Activated T-cell treated with anti-CD3 and anti-CD28 coated beads, Interleukin-2, amount 50 U/mL, for 1 hour (primary cell): ENCODE data around the gene NIFK.
A peak's percentile ranks its signal among the peaks of the same experiment; 100 is the strongest.
"Not testable (repeated sequence)": the region's sequence is repeated elsewhere in the genome, so short reads cannot be mapped to it uniquely, and the experiment has no call there.

ENCODE experiments used
- DNase-seq: peaks from one replicate; pipeline ENCODE4 v3.0.0-alpha.2; 2020

Gene NIFK

DNA sequence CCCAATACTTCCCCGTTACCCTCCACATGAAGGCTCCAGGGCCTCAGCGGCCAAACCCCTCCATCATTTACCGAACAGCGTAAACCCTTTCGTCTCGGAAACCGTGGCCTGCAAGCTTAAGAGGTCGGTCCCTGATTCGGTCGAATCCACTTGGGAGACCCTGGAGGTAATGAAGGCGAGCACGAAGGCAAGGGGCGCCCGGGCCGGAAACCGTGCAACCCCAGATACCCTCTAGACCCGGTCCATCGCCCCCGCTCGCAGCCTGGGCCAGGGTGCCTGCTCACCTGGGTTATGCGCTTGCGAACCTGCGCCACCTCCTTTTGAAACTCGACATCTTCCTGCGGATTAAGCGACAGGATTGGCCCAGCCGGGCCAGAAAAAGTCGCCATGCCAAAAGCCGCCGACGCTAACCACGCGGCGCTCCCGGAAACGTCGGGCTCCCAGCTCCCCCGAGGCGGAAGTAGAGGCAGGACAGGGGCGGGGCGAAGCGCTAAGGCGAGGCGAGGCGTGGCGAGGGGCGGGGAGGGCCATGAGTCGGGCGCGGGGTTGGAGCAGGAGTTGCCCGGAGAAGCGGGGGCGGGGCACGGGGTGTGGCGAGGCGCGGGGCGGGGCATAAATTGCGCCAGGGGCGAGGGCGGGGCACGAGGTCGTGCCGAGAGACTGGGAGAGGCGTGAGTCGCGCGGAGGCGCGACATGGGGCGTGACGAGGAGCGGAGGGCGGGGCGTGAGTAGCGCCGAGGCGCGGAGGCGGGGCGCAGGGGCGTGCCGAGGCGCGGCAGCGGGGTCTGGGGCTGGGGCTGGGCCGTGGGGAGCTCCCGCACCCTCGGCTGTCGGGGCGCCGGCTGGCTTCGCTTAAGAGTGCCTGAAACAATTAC, at the start of gene NIFK:
NIFK (minus strand) TSS at position 414 of the 875 bp plus-strand sequence; CDS start at position 389, 25 bp downstream.
- DNase-seq = peak; percentile 100

DNA sequence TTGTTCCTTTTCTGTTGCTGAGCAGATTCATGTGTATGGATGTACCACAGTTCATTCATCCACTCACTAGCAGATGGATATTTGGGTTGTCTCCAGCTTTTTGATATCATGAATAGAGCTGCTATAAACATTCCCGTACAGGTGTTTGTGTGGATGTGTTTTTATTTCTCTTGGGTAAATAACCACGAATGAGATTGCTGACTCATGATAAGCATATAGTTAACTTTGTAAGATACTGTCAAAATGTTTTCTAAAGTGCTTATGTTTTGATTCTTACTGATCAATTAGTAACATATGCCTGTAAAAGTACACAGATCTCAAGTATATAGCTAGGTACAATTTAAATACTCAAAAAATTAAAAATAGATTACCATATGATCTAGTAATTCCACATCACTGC, 46.5 kb upstream of the NIFK start:
- no peak for DNase-seq

GRCh38 chr2:121778741-121779487, 42.2 kb upstream of the NIFK start:
- no peak for DNase-seq

- no peak for DNase-seq
Measured at GRCh38 chr2:121777699-121778058, 41.0 kb upstream of the NIFK start.

GRCh38 chr2:121776885-121777698, 40.4 kb upstream of the NIFK start:
- no peak for DNase-seq

DNA sequence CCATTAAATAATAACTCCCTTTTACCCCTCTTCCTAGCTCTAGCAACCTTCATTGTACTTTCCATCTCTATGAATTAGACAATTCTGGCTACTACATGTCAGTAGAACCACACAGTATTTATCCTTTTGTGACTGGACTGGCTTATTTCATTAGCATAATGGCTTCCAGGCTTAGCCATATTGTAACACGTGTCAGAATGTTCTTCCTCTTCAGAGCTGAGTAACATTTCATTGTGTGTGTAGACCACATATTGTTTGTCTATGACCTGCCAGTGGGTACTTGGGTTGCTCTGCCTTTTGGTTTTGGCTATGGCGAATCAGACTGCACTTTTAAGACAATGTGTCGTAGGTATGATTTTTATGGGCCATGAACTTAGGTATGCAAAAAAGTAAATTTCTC, 39.7 kb upstream of the NIFK start:
- no peak for DNase-seq

- no peak for DNase-seq
Measured at GRCh38 chr2:121774235-121774634, 37.6 kb upstream of the NIFK start.

DNA sequence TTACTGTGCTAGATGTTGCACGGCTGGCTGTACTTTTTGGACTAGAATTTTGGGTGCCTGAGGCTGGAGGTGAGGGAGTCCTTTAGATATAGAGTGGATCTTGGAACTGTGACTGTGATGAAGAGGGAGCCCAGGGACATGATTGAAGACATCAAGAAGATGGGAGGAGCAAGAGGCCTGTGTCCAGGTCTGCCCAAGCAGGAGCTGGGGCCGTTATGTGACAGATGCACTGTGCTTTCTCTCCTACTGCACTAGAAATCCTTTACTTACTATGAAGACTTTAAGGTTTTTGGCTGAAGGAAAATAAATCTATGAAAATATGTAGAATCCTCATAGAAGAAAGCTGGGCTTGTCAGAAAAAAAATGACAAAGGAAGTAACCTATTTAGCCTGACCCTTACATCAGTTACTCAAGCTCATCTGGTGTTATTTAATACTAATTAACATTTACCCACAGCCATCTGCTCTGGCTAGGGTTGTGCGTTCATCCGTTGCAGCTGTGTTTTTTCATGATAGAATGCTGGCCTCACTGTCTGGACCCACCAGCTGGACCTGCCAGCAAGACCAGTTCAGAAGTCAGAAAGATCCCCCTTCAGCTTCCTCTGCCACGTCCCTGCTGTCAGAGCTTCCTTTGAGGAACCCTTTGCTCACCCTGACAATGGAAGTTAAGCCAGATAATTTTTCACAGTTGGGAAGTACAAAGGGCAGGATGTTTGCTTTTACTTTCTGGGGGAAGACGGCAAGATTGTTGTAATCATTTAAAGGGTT, 35.5 kb upstream of the NIFK start:
- DNase-seq = no peak

GRCh38 chr2:121768143-121768755, 31.6 kb upstream of the NIFK start:
- DNase-seq = no peak

- no peak for DNase-seq
Measured at GRCh38 chr2:121766624-121767023, 29.9 kb upstream of the NIFK start.

- DNase-seq = no peak
Measured at GRCh38 chr2:121764681-121765228, 28.1 kb upstream of the NIFK start.

DNA sequence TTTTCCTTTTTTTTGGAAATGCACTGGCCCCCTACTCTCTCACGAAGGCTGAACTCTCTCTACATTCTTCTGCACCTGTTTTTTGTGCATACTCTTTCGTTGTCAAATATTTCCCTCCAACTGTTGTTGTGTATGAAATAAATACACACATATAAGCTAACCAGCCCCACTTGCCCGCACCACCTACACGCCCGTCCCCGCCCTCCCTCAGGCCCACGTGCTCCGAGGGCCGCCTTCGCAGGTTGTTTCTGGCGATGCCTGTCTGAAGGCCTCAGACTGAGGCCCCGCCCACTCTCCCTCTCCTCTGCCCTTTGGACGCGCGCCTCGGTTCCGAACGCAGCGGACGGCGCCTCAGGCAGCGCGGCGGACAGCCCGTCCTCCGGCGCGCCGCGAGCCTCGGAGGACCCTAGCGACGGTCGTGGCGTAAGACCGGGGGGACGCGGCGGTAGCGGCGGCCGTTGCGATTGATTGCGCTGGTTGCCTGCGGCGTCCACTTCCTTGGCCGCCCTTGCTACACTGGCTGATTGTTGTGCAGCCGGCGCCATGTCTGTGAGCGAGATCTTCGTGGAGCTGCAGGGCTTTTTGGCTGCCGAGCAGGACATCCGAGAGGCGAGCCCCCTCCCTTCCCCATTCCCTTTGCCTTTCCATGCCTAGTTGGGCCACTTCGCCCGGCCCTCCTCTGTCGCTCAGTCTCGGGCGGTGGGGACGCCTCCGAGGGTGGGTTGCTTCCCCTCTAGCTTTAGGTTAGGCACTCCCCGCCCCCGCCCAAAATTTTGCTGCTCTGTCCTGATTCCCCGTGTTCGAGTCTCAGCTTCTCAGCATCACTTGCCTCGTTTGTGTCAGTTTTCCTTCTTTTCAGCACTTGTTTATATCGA, 18.8 kb upstream of the NIFK start, which contains the start of gene TSN:
TSN (plus strand) TSS at position 415 of the 875 bp plus-strand sequence; CDS start at position 544, 129 bp downstream.
- DNase-seq = peak; percentile 96

GRCh38 chr2:121754851-121755236, 18.2 kb upstream of the NIFK start:
- no peak for DNase-seq

DNA sequence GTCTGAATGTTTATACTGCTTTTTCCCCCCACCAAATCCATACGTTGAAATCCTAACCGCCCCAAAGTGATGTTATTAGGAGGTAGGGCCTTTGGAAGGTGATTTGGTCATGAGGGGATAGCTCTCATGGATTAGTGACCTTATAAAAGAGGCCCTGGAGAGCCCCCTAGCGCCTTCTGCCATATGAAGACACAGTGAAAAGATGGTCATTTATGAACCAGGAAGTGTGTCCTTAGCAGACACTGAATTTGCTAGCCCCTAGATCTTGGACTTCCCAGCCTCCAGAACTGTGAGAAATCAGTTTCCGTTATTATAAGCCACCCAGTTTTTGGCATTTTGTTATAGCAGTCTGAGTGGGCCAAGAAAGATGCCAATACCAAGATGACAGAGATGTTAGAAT, 11.5 kb upstream of the NIFK start:
- no peak for DNase-seq

GRCh38 chr2:121746071-121746578, 9.4 kb upstream of the NIFK start:
- no peak for DNase-seq

DNA sequence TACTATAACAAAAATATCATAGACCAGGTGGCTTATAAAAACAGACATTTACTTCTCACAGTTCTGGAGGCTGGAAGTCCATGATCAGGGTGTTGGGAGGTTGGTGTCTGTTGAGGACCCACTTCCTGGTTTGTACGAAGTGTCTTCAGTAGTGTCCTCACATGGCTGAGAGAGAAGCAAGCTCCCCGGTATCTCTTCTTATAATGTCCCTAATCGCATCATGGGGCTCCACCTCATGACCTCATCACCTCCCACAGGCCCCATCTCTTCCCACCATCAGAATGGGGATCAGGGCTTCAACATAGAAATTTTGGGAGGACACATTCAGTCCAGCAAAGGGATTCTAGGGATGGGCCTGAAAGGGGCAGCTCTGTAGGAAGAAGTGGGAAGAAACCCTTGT, 4.8 kb upstream of the NIFK start:
- DNase-seq = no peak

DNA sequence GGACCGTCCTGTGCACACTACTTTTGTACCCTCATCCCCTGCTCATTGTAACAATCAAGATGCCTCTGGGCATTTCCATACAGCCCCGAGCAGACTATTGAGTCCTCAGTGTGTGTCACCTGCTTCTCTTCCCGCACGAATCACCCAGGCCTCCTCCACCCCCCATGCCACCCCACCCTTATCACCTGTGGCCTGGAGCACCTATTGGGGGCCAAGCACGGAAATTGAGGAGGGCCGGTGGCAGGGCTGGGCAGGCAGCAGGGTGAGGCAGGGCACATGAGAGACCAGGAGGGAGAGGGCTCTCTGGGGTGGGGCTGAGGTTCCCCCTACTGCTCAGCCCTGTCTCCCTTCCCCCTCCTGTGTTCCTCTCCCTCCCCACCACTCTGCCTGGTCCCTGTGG, 4.3 kb upstream of the NIFK start:
- DNase-seq = no peak

DNA sequence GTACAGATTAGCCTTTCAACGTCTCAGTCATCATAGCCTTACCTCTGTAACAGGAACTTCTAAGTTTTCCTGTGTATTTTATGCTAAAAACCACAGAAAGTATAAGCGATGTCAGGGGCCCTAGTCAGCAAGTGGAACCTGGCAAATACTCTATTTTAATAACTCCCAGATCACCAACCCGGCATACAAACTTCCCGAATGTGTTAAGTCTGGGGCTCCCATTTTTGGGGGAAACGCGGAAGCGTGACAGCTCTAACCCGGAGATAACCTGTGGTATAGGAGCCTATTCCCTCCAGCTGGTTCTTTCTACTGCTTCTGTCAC, 574 bp downstream of the NIFK start:
- no peak for DNase-seq

DNA sequence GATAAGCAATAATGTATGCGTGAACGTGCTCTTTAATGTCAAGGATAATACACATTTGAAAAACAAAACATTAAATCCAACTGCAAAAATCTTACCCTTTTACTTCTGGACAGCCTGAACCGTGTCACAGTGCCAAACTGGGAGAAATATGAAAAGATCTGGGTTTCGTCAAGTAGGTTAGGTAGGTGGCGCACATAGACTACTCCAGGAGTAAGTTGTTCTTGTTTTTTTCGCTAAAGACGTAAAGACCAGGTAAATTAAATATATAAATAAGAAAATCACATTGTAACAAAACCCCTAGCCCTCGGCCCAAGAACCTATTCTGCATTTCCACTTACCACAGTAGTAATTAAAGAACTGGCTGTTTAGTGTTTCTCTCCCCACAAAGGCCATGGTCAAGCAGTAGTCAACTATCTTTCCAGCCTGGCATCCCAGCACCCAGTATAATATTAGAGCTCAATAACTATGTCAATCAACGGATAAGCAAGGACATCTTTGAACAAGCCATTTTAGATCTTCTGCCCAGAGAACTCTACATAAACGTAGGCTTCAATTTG, 1.1 kb downstream of the NIFK start:
- no peak for DNase-seq

DNA sequence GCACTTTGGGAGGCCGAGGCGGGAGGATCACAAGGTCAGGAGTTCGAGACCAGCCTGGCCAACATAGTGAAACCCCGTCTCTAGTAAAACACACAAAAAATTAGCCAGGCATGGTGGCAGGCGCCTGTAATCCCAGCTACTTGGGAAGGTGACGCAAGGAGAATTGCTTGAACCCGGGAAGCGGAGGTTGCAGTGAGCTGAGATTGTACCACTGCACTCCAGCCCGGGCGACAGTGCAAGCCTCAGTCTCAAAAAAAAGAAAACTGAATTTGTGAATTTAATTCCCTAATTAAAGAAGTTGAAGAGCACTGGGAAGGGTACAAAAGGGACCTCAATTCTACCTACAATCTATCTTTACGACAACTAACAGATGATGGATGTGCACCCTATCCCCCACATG, 2.1 kb downstream of the NIFK start:
- DNase-seq = not testable (repeated sequence)
